A549 (cell line): ENCODE data around the gene CFAP69. TPM values are rescaled to one million over a fixed set of nuclear protein-coding genes. Genes with fewer than 3 reads are reported as not detected.

Source experiments
- ATAC-seq, 2 experiments: fragments of 200-7000 bp in 1 of 2; fragments of >200 bp in 1 of 2; cut with Nextera tagmentation in 1 of 2; cut with Tn5 transposase in 1 of 2; 3 replicates each; pipeline versions ENCODE4 v1.8.0 to v1.9.1; 2018 to 2020; ENCODE audit warnings: mild to moderate bottlenecking in 1 of 2, moderate library complexity in 1 of 2
- CTCF ChIA-PET: fragments of 300-600 bp; sonication (Branson Sonifier 250); formaldehyde crosslinking; extraction: SDS; loops from one replicate; lab custom pipeline; 2021; ENCODE audit warnings: antibody characterized with exemption, inconsistent platforms; lab: Yijun Ruan, JAX
- POLR2A ChIA-PET: fragments of 350-600 bp; formaldehyde crosslinking; extraction: SDS; loops from one replicate; lab custom pipeline; 2021; ENCODE audit warnings: antibody characterized with exemption, inconsistent platforms; lab: Yijun Ruan, JAX
- DNase-seq, 2 experiments: peaks; one replicate each; pipeline versions ENCODE4 v3.0.0 to v3.0.0-alpha.2; 2011 to 2016; ENCODE audit warnings: low read depth in 1 of 2, low spot score in 1 of 2
- FAIRE-seq: peaks from 2 replicates; lab custom pipeline; 2011; peaks lifted over from hg19 to GRCh38; lab: Jason Lieb, UNC
- H3K27ac ChIP-seq, 2 experiments: fragments of >200 bp; sonication (Bioruptor Twin); formaldehyde crosslinking; 3 replicates each; pipeline ENCODE4 v1.5.1; 2016 to 2017
- H3K4me1 ChIP-seq: fragments of >200 bp; sonication (Bioruptor Twin); formaldehyde crosslinking; 3 replicates; pipeline ENCODE4 v1.6.1; 2016
- H3K4me2 ChIP-seq: fragments of >200 bp; sonication (Bioruptor Twin); formaldehyde crosslinking; 3 replicates; pipeline ENCODE4 v1.6.1; 2016
- H3K4me3 ChIP-seq: fragments of >200 bp; sonication (Bioruptor Twin); formaldehyde crosslinking; 3 replicates; pipeline ENCODE4 v1.5.1; 2016
- H3K9me3 ChIP-seq: fragments of >200 bp; sonication (Bioruptor Twin); formaldehyde crosslinking; 3 replicates; pipeline ENCODE4 v1.6.1; 2016
- BCL3 ChIP-seq: fragments of >200 bp; sonication (Bioruptor Twin); formaldehyde crosslinking; IDR thresholded peaks from 3 replicates; pipeline ENCODE4 v1.6.1; 2016
- CTCF ChIP-seq: fragments of >200 bp; sonication (Bioruptor Twin); formaldehyde crosslinking; IDR thresholded peaks from 3 replicates; pipeline ENCODE4 v1.5.1; 2016
- E2F6 ChIP-seq: IDR thresholded peaks from 2 replicates; pipeline ENCODE4 v1.6.1; 2012; ENCODE audit warnings: low read depth, borderline replicate concordance
- FOSB ChIP-seq: fragments of 250-450 bp; sonication (Bioruptor Pico); IDR thresholded peaks from 2 replicates; pipeline ENCODE4 v1.5.0; 2020; ENCODE audit warnings: mild to moderate bottlenecking, moderate library complexity
- GATA3 ChIP-seq: IDR thresholded peaks from 2 replicates; pipeline ENCODE4 v1.6.1; 2012; ENCODE audit warnings: borderline replicate concordance
- HOXB5 ChIP-seq: fragments of 250-450 bp; sonication (Bioruptor Pico); IDR thresholded peaks from 2 replicates; pipeline ENCODE4 v1.5.0; 2020; ENCODE audit warnings: mild to moderate bottlenecking, moderate library complexity
- MAZ ChIP-seq: fragments of 150-350 bp; IDR thresholded peaks from 2 replicates; pipeline ENCODE4 v1.6.1; 2014; ENCODE audit warnings: antibody characterized with exemption, low read depth, low read length, borderline replicate concordance
- NPAS2 ChIP-seq: fragments of 250-450 bp; sonication (Bioruptor Pico); IDR thresholded peaks from 2 replicates; pipeline ENCODE4 v1.8.0; 2022; ENCODE audit warnings: mild to moderate bottlenecking, moderate library complexity, borderline replicate concordance
- POLR2A ChIP-seq: IDR thresholded peaks from 2 replicates; pipeline ENCODE4 v1.6.1; 2012; ENCODE audit warnings: mild to moderate bottlenecking, low read length
- TP53 ChIP-seq: fragments of 250-450 bp; sonication (Bioruptor Pico); IDR thresholded peaks from 2 replicates; pipeline ENCODE4 v1.5.0; 2021; ENCODE audit warnings: mild to moderate bottlenecking, moderate library complexity
- ZC3H11A ChIP-seq: fragments of 450-650 bp; IDR thresholded peaks from 2 replicates; pipeline ENCODE4 v1.6.1; 2014; ENCODE audit warnings: antibody characterized with exemption, mild to moderate bottlenecking
- ZSCAN20 ChIP-seq: fragments of 250-450 bp; sonication (Bioruptor Pico); IDR thresholded peaks from 2 replicates; pipeline ENCODE4 v1.8.0; 2022; ENCODE audit warnings: mild to moderate bottlenecking, moderate library complexity
- WGBS: methylation state at CpG from one replicate; pipeline ENCODE4 v1.1.6; 2017; ENCODE audit errors: missing lambda C conversion rate; 5-methylcytosine and 5-hydroxymethylcytosine counted together
- polyA plus RNA-seq, 4 experiments: library from polyadenylated mRNA; depleted of rRNA in 3 of 4; stranded (reverse); fragments of >200 nt; fragmentation: RNase III in 1 of 4; extraction: RNeasy Plus Mini Kit Qiagen cat#74134 plus additional on column Dnase treatment in 1 of 4; gene quantifications; 2 replicates in 3 of 4; 3 replicates in 1 of 4; pipeline ENCODE4 v1.2.3, GENCODE V29; 2011 to 2017

The CFAP69 gene
- polyA plus RNA-seq, 2 of the 4 experiments (the other 2 are of a cell fraction): 1.9 to 6.1 TPM

GRCh38 chr7:90271753-90272152 lies 26.8 kb downstream of the CFAP69 start:
- CTCF ChIA-PET: interaction anchor here (0.8 kb wide), 1 partner anchor 141 kb away, joined by 3 read pairs; no protein-coding TSS in a partner anchor
- no peaks in the 10 kb centered on the region for H3K4me1 ChIP-seq
- TF ChIP-seq ZSCAN20 (no peak), NPAS2 (CRISPR knock-in tag) (no peak), TP53 (CRISPR knock-in tag) (no peak)
- TF ChIP-seq, all 56 proteins: peak for 0
- H3K9me3 ChIP-seq: no peaks in the 10 kb centered on the region
- ATAC-seq: no peak
- H3K4me3 ChIP-seq: no peak overlapping the region
- H3K27ac ChIP-seq: no peak overlapping the region
- no peak for DNase-seq
- WGBS: 47% methylated on average over 2 of the region's 2 CpGs
- no peak overlapping the region for H3K4me2 ChIP-seq
- POLR2A ChIA-PET: no interaction called here
- no peak for FAIRE-seq

- Histone ChIP-seq H3K9me3 (no peaks in the 10 kb centered on the region), H3K27ac (no peak overlapping the region), H3K4me3 (no peak overlapping the region), H3K4me2 (no peak overlapping the region), H3K4me1 (no peaks in the 10 kb centered on the region)
- DNase-seq (no peak), FAIRE-seq (no peak), ATAC-seq (no peak)
- WGBS: 65% methylated on average over 2 of the region's 2 CpGs
- POLR2A ChIA-PET: no interaction called here
- CTCF ChIA-PET: interaction anchor here (0.8 kb wide), 1 partner anchor 140 kb away, joined by 3 read pairs; no protein-coding TSS in a partner anchor
- TF ChIP-seq HOXB5 (CRISPR knock-in tag) (no peak), E2F6 (no peak)
Measured at GRCh38 chr7:90272242-90272641, 27.3 kb downstream of the CFAP69 start.

- ATAC-seq: no peak
- no peaks in the 10 kb centered on the region for H3K4me1 ChIP-seq
- ChIA-PET POLR2A (no interaction called here), CTCF (interaction anchor here (1.1 kb wide), 1 partner anchor 120 kb away, joined by 3 read pairs; the partner anchor contains the start of gene STEAP1)
- H3K4me3 ChIP-seq: no peak overlapping the region
- no peak for FAIRE-seq
- H3K4me2 ChIP-seq: no peak overlapping the region
- no peak overlapping the region for H3K27ac ChIP-seq
- no peaks in the 10 kb centered on the region for H3K9me3 ChIP-seq
- no peak for TF ChIP-seq GATA3
- no peak for TF ChIP-seq ZC3H11A
- TF ChIP-seq CTCF: no peak
- DNase-seq: no peak
Measured at GRCh38 chr7:90274161-90274560, 29.2 kb downstream of the CFAP69 start.

- Histone ChIP-seq H3K27ac (no peak overlapping the region), H3K4me1 (no peaks in the 10 kb centered on the region), H3K4me3 (no peak overlapping the region), H3K9me3 (no peaks in the 10 kb centered on the region), H3K4me2 (no peak overlapping the region)
- CTCF ChIA-PET: interaction anchor here (1.1 to 3.0 kb wide), 4 partner anchors 39 to 152 kb away, joined by 3 to 14 read pairs (median 4); partner anchors contain the start of genes STEAP1 and STEAP2
- 63% methylated on average over 5 of the region's 5 CpGs for WGBS
- FAIRE-seq (no peak), ATAC-seq (no peak), DNase-seq (no peak)
- no peak for TF ChIP-seq FOSB (CRISPR knock-in tag)
- no peak for TF ChIP-seq BCL3
- no peak for TF ChIP-seq POLR2A
- TF ChIP-seq NPAS2 (CRISPR knock-in tag): no peak
- no peak for TF ChIP-seq MAZ
- POLR2A ChIA-PET: no interaction called here
Measured at GRCh38 chr7:90276033-90276728, 31.2 kb downstream of the CFAP69 start.
